AG04449 (cell line): Measurements from ENCODE around the gene IKZF1.

ENCODE experiments used
- CTCF ChIA-PET: fragments of 350-600 bp; formaldehyde crosslinking; extraction: SDS; loops from one replicate; lab custom pipeline; 2021; ENCODE audit warnings: antibody characterized with exemption; lab: Yijun Ruan, JAX
- POLR2A ChIA-PET: fragments of 400-600, 350-600 bp; formaldehyde crosslinking; extraction: SDS; loops from one replicate; lab custom pipeline; 2020; ENCODE audit warnings: antibody characterized with exemption, inconsistent platforms; lab: Yijun Ruan, JAX
- DNase-seq: peaks from one replicate; pipeline ENCODE4 v3.0.0-alpha.2; 2010; ENCODE audit warnings: low read depth, low spot score
- H3K4me3 ChIP-seq: 2 replicates; pipeline ENCODE4 v1.5.1; 2011; ENCODE audit warnings: low read depth, mild to moderate bottlenecking, control low read depth, low read length
- TF ChIP-seq, protein P1 (sequence below): IDR thresholded peaks from one replicate; pipeline ENCODE4 v1.5.1; 2011; ENCODE audit warnings: mild to moderate bottlenecking, moderate library complexity, low read length, control low read depth, inconsistent platforms; ENCODE audit not compliant: insufficient read depth; ENCODE audit errors: missing control alignments

Gene IKZF1

DNA sequence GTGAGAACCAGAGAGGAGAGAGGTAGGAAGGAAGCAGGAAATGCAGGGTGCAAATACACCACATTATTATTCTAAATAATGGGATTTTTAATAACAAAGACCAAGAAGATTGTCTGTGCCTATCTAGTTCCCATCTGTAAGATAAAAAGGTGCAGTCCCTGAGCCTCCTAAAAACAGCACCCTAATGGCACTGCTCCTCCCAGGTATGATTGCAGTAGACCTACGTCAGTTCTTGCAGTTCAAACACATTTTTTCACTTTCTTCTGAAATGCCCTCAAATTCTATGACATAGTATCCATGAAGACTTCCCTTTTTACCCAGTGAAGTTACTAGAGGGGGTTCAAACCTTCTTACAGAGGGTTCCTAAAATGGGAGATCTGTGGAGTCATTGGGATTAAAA is 75.0 kb downstream of the IKZF1 start:
- ChIA-PET POLR2A (no interaction called here), CTCF (no interaction called here)
- TF ChIP-seq, protein P1, sequence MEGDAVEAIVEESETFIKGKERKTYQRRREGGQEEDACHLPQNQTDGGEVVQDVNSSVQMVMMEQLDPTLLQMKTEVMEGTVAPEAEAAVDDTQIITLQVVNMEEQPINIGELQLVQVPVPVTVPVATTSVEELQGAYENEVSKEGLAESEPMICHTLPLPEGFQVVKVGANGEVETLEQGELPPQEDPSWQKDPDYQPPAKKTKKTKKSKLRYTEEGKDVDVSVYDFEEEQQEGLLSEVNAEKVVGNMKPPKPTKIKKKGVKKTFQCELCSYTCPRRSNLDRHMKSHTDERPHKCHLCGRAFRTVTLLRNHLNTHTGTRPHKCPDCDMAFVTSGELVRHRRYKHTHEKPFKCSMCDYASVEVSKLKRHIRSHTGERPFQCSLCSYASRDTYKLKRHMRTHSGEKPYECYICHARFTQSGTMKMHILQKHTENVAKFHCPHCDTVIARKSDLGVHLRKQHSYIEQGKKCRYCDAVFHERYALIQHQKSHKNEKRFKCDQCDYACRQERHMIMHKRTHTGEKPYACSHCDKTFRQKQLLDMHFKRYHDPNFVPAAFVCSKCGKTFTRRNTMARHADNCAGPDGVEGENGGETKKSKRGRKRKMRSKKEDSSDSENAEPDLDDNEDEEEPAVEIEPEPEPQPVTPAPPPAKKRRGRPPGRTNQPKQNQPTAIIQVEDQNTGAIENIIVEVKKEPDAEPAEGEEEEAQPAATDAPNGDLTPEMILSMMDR: no peak
- DNase-seq: no peak
- H3K4me3 ChIP-seq: no peak overlapping the region

DNA sequence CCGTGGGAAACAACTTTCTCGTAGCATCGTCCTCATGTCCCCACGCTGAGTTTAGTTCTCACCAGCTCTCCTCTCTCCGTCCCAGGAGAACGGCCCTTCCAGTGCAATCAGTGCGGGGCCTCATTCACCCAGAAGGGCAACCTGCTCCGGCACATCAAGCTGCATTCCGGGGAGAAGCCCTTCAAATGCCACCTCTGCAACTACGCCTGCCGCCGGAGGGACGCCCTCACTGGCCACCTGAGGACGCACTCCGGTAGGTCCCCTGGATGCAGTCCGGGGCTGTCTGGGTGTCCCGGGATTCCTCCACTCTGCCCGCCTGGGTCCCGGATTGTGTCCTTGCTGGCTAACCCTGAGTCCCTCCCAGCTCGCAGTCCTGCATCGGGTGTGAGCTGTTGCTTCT is 77.9 kb downstream of the IKZF1 start:
- CTCF ChIA-PET: no interaction called here
- POLR2A ChIA-PET: no interaction called here
- no peak overlapping the region for H3K4me3 ChIP-seq
- DNase-seq: no peak
- TF ChIP-seq, protein P1: no peak

DNA sequence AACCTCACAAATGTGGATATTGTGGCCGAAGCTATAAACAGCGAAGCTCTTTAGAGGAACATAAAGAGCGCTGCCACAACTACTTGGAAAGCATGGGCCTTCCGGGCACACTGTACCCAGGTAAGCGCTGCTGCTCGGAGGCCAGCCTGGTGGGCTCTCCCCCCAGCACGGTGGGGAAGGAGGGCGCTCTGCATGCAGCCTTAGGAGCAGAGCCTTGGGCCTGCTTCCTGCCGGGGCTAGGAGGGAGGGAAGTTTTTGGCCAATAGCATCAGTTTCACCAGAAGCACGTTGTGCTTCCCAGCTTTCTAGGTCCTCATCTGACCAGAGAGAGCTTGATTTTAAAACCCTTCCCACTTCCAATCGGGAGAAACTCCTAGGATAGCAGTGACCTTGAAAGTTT is 82.8 kb downstream of the IKZF1 start:
- TF ChIP-seq, protein P1: no peak
- DNase-seq: no peak
- POLR2A ChIA-PET: no interaction called here
- CTCF ChIA-PET: interaction anchor here (1.2 kb wide), 1 partner anchor 774 kb away, joined by 4 read pairs; no protein-coding TSS in a partner anchor
- no peak overlapping the region for H3K4me3 ChIP-seq

DNA sequence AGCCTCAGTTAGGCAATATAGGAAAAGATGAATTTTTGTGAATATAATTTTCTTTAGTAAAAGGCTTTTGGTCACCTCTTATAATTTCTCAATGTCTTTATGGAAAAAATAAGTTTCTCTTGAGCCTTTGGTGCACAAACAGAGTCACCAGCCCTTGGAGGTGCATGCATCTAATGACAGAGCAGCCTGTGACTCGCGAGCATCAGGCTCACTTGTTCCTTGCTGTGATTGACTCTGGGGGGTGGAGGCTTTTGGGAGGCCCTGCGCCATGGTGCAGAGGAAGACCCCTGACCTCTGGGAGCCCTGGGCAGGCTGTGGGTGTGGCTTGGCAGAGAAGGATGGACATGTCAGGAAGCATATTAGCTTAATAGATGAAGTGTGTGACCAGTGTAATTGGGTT is 85.4 kb downstream of the IKZF1 start:
- no peak for DNase-seq

DNA sequence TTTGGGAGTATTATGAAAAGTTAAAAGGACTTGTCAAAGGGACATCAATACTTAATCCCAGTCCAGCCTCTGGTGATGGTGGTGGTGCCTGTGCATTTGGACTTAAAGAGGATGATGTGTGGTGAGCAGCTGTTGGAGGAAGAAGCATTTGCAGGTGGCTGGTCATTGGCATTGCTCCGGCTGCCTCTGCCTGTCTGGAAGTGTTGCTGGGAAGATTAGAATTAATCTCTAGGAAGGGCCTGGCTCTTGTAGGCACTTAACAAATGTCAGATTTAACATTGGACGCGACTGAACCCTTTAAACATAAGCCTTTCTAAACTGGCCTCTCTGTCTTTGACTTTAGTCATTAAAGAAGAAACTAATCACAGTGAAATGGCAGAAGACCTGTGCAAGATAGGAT is 86.9 kb downstream of the IKZF1 start:
- no peak overlapping the region for H3K4me3 ChIP-seq
- ChIA-PET POLR2A (no interaction called here), CTCF (interaction anchor here (0.9 to 1.1 kb wide), 2 partner anchors 27 to 772 kb away, joined by 3 to 6 read pairs; no protein-coding TSS in a partner anchor)
- no peak for DNase-seq
- TF ChIP-seq, protein P1: no peak

More for the DNA sequence above, 85.4 kb downstream of the IKZF1 start:
- H3K4me3 ChIP-seq: no peak overlapping the region
- CTCF ChIA-PET: no interaction called here
- POLR2A ChIA-PET: no interaction called here
- TF ChIP-seq, protein P1: no peak

DNA sequence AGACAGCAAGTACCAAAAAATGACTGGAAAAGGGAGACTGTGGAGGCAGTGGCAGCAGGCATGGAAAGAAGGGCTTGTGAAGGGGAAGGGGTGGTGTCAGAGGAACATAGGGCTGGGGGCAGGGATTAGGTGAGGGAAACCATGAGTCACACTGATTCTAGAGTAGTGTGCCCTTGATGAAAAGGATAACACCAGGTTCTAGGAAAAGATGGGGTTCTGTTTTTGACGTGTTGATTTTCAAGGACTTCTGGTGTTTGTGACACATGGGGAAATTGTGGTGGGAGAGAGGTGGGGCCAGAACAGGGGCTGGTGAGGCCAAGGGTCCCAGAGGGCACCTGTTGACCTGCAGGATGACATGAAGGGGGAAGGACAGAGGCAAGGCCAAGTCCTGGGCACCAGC is 88.6 kb downstream of the IKZF1 start:
- POLR2A ChIA-PET: no interaction called here
- H3K4me3 ChIP-seq: no peak overlapping the region
- TF ChIP-seq, protein P1: no peak
- CTCF ChIA-PET: no interaction called here
- no peak for DNase-seq
